DND-41 (cell line): ENCODE measurements around the gene CCNJL.

Source experiments
- ATAC-seq: fragments of 200-7000 bp; cut with Tn5 transposase; 3 replicates; pipeline ENCODE4 v1.9.1; 2021; ENCODE audit warnings: low read depth; ENCODE audit not compliant: insufficient read depth
- DNase-seq: peaks from one replicate; pipeline ENCODE4 v3.0.0-alpha.2; 2020
- H2AFZ ChIP-seq: 2 replicates; pipeline ENCODE4 v1.6.0; 2012; ENCODE audit warnings: low read depth, low read length
- H3K27ac ChIP-seq: 2 replicates; pipeline ENCODE4 v1.5.1; 2012; ENCODE audit warnings: low read length, inconsistent platforms
- H3K27me3 ChIP-seq: fragments of 200-600 bp; sonication (generic); 2 replicates; pipeline ENCODE4 v1.6.0; 2012; ENCODE audit warnings: low read length, mild to moderate bottlenecking, inconsistent platforms; ENCODE audit not compliant: insufficient read depth, poor library complexity
- H3K36me3 ChIP-seq: 2 replicates; pipeline ENCODE4 v1.5.1; 2012; ENCODE audit warnings: low read length, inconsistent platforms; ENCODE audit not compliant: insufficient read depth
- H3K4me1 ChIP-seq: 2 replicates; pipeline ENCODE4 v1.5.1; 2012; ENCODE audit warnings: mild to moderate bottlenecking, low read length; ENCODE audit not compliant: insufficient read depth
- H3K4me2 ChIP-seq: 2 replicates; pipeline ENCODE4 v1.6.0; 2012; ENCODE audit warnings: mild to moderate bottlenecking, moderate library complexity, low read length, inconsistent platforms; ENCODE audit not compliant: insufficient read depth
- H3K4me3 ChIP-seq, 2 experiments: fragments of 200-600 bp in 1 of 2; shearing (Covaris generic) in 1 of 2; 2 replicates each; pipeline ENCODE4 v1.5.1; 2012 to 2016; ENCODE audit warnings: inconsistent platforms in 2 of 2, low read length in 2 of 2, mild to moderate bottlenecking in 2 of 2, low read depth in 1 of 2, moderate library complexity in 1 of 2
- H3K79me2 ChIP-seq: 2 replicates; pipeline ENCODE4 v1.6.0; 2012; ENCODE audit warnings: low read length, inconsistent platforms; ENCODE audit not compliant: insufficient read depth
- H3K9ac ChIP-seq: 2 replicates; pipeline ENCODE4 v1.6.0; 2012; ENCODE audit warnings: low read depth, mild to moderate bottlenecking, inconsistent platforms, low read length, moderate library complexity
- H3K9me3 ChIP-seq: 2 replicates; pipeline ENCODE4 v1.5.1; 2012; ENCODE audit warnings: low read length, moderate library complexity, mild to moderate bottlenecking, inconsistent platforms; ENCODE audit not compliant: insufficient read depth, severe bottlenecking
- H4K20me1 ChIP-seq: 2 replicates; pipeline ENCODE4 v1.6.0; 2012; ENCODE audit warnings: low read length; ENCODE audit not compliant: insufficient read depth
- CTCF ChIP-seq: IDR thresholded peaks from 2 replicates; pipeline ENCODE4 v1.5.1; 2012; ENCODE audit warnings: borderline replicate concordance, low read length, moderate library complexity, mild to moderate bottlenecking; ENCODE audit not compliant: poor library complexity, severe bottlenecking; ENCODE audit errors: extremely low read depth
- EZH2 ChIP-seq: IDR thresholded peaks from 3 replicates; pipeline ENCODE4 v1.6.1; 2012; ENCODE audit warnings: borderline replicate concordance, low read depth, mild to moderate bottlenecking, moderate library complexity, low read length, inconsistent platforms; ENCODE audit not compliant: severe bottlenecking

Gene CCNJL

DNA sequence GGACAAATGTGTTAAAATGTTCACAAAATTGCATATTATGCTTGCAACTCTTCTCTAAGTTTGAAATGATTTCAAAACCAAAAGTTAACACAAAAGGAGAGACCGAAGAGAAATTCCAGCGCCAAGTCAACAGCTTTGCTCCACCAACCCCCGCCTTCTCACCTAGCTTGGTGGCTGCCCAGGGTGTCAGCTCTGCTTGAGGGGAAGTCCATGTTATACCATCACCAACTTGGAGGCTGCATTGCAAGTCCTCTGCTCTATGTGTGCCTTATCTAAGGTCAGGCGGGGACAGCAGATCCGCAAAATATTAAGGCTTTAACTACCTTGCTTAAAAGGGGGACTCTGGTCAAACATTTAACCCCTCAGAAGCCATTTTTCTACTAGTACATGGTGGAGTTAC lies 14.6 kb downstream of the CCNJL start:
- Histone ChIP-seq H3K4me3 (no peak overlapping the region), H3K27ac (no peak overlapping the region), H3K79me2 (no peaks in the 10 kb centered on the region), H3K9ac (no peak overlapping the region), H3K4me1 (no peaks in the 10 kb centered on the region), H3K27me3 (no peaks in the 10 kb centered on the region), H2AFZ (no peak overlapping the region), H3K9me3 (no peaks in the 10 kb centered on the region), H3K36me3 (no peaks in the 10 kb centered on the region), H4K20me1 (no peaks in the 10 kb centered on the region), H3K4me2 (no peak overlapping the region)
- ATAC-seq (no peak), DNase-seq (no peak)
- TF ChIP-seq EZH2 = no peak
- no peak for TF ChIP-seq CTCF

DNA sequence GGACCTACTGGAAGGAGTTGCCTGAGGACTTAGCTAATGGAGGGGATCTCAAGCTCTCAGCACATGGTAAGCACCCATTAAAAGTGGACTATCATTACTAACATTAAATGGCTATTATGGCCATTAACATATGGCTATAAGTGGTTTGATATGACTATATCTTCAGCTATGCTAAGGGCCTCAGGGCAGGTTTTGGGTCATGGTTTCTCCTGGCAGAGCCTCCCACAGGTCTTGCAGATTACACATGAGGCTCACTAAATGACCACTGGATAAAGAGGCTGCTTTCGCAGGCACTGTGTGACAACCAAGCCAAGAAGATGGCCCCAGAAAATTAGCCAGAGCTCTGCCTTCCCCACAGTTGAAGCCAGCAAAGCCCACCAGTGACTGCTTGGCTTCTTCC lies 15.4 kb downstream of the CCNJL start:
- no peak overlapping the region for H3K9ac ChIP-seq
- no peak overlapping the region for H3K27ac ChIP-seq
- no peaks in the 10 kb centered on the region for H3K36me3 ChIP-seq
- H3K4me1 ChIP-seq = no peaks in the 10 kb centered on the region
- H3K27me3 ChIP-seq = no peaks in the 10 kb centered on the region
- ATAC-seq = no peak
- DNase-seq = no peak
- H2AFZ ChIP-seq = no peak overlapping the region
- H4K20me1 ChIP-seq = no peaks in the 10 kb centered on the region
- no peaks in the 10 kb centered on the region for H3K79me2 ChIP-seq
- H3K9me3 ChIP-seq = no peaks in the 10 kb centered on the region
- no peak overlapping the region for H3K4me2 ChIP-seq
- TF ChIP-seq CTCF = no peak
- TF ChIP-seq EZH2 = no peak
- H3K4me3 ChIP-seq = no peak overlapping the region

- Histone ChIP-seq H3K4me3 (no peak overlapping the region), H3K9me3 (no peaks in the 10 kb centered on the region), H3K27ac (no peak overlapping the region), H3K4me1 (no peaks in the 10 kb centered on the region), H3K36me3 (no peaks in the 10 kb centered on the region), H2AFZ (no peak overlapping the region), H3K27me3 (no peaks in the 10 kb centered on the region), H3K9ac (no peak overlapping the region), H3K4me2 (no peak overlapping the region), H3K79me2 (no peaks in the 10 kb centered on the region), H4K20me1 (no peaks in the 10 kb centered on the region)
- no peak for TF ChIP-seq EZH2
- TF ChIP-seq CTCF = no peak
- ATAC-seq = no peak
- no peak for DNase-seq
Measured at GRCh38 chr5:160296496-160296895, 15.9 kb downstream of the CCNJL start.

- no peak for TF ChIP-seq CTCF
- TF ChIP-seq EZH2 = no peak
- no peak overlapping the region for H3K9ac ChIP-seq
- no peaks in the 10 kb centered on the region for H4K20me1 ChIP-seq
- H2AFZ ChIP-seq = no peak overlapping the region
- H3K4me1 ChIP-seq = no peaks in the 10 kb centered on the region
- no peak overlapping the region for H3K4me3 ChIP-seq
- H3K4me2 ChIP-seq = no peak overlapping the region
- no peaks in the 10 kb centered on the region for H3K9me3 ChIP-seq
- no peaks in the 10 kb centered on the region for H3K36me3 ChIP-seq
- H3K79me2 ChIP-seq = no peaks in the 10 kb centered on the region
- no peak overlapping the region for H3K27ac ChIP-seq
- ATAC-seq (no peak), DNase-seq (no peak)
- H3K27me3 ChIP-seq = no peaks in the 10 kb centered on the region
Measured at GRCh38 chr5:160293901-160294561, 18.3 kb downstream of the CCNJL start.
